Omental fat pad (tissue), 4 donors: ENCODE results near the gene SLC6A15. TPM values are rescaled to one million over a fixed set of nuclear protein-coding genes. Genes with fewer than 3 reads are reported as not detected.

Experiments
- ATAC-seq: fragments of 150-250 bp; one replicate; pipeline ENCODE4 v1.9.1; 2016; ENCODE audit warnings: mild to moderate bottlenecking, moderate library complexity; ENCODE audit not compliant: low FRiP score
- DNase-seq: peaks from one replicate; pipeline ENCODE4 v3.0.0-alpha.2; 2019; ENCODE audit warnings: low spot score
- small RNA-seq: library from RNA; depleted of rRNA; stranded (forward); fragments of <200 nt; gene quantifications from one replicate; pipeline ENCODE3, GENCODE V24; 2016
- total RNA-seq, 4 donors: library from RNA; depleted of rRNA; stranded (reverse); fragments of >200 nt; gene quantifications; one replicate each; pipeline ENCODE4 v1.1.0, GENCODE V29; 2016
- TF ChIP-seq, protein P1 (sequence below), 3 donors: fragments of 450-650 bp; IDR thresholded peaks; one replicate each; pipeline ENCODE4 v1.5.1; 2016 to 2017; ENCODE audit warnings: antibody characterized with exemption in 3 of 3, mild to moderate bottlenecking in 3 of 3, moderate library complexity in 2 of 3

The SLC6A15 gene
- total RNA-seq, 4 donors from 2014 or later, result 0.95 TPM; not detected in 3

GRCh38 chr12:84811291-84811690 lies 101.3 kb downstream of the SLC6A15 start:
- TF ChIP-seq, protein P1, sequence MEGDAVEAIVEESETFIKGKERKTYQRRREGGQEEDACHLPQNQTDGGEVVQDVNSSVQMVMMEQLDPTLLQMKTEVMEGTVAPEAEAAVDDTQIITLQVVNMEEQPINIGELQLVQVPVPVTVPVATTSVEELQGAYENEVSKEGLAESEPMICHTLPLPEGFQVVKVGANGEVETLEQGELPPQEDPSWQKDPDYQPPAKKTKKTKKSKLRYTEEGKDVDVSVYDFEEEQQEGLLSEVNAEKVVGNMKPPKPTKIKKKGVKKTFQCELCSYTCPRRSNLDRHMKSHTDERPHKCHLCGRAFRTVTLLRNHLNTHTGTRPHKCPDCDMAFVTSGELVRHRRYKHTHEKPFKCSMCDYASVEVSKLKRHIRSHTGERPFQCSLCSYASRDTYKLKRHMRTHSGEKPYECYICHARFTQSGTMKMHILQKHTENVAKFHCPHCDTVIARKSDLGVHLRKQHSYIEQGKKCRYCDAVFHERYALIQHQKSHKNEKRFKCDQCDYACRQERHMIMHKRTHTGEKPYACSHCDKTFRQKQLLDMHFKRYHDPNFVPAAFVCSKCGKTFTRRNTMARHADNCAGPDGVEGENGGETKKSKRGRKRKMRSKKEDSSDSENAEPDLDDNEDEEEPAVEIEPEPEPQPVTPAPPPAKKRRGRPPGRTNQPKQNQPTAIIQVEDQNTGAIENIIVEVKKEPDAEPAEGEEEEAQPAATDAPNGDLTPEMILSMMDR (IDR thresholded peaks at IDR 0.05), result no peak
- DNase-seq (no peak), ATAC-seq (no peak)

DNA sequence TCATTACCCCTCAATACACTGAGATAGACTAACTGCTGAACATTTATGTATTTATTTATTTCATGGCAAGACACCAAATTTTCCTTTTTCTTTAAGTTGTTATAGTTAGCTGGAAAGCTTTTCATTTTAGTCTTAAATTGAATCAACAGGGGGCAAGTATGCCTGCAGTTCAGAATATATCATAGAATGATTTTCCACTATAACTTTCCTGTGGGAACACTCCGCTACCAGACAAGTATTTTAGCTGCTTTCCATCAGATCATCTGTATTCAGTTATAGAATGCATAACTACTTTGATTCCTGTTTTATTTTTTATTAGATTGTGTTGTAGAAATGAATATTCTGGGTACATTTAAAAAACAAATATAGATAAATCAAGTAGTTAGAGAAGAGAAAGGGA lies 102.0 kb downstream of the SLC6A15 start:
- no peak for DNase-seq
- TF ChIP-seq, protein P1 (IDR thresholded peaks at IDR 0.05), result no peak
- no peak for ATAC-seq

Small RNA genes within 50 kb of the gene (small RNA-seq; reads per million reads assigned to genes)
- gene AC128657.1, result not detected

Other genes with a start within 250 kb of the SLC6A15 start
- gene TSPAN19, start 123.5 kb upstream of the SLC6A15 start, total RNA-seq, result 1 to 10 TPM in 1 of 4 donors, not detected in 3; 2.7 TPM
- gene LRRIQ1, start 123.6 kb upstream of the SLC6A15 start, total RNA-seq, result 1 to 10 TPM in 1 of 4 donors, under 1 TPM in 1, not detected in 2; 0.13 to 1.4 TPM